Measurements from ENCODE around the gene PUS10. TPM values are rescaled to one million over a fixed set of nuclear protein-coding genes. Genes with fewer than 3 reads are reported as not detected.

PUS10 gene
- total and polyA plus RNA-seq, 2 of the 13 experiments (the other 11 are each of a cell fraction or from before 2014, with no cell fraction given), result 41.4 to 44.3 TPM

- TF ChIP-seq CENPBD1 (CRISPR knock-in tag; IDR thresholded peaks at IDR 0.05; ENCODE audit: borderline replicate concordance, low read depth) (no peak; the same call in 1 of the 2 replicates), CHD4 (IDR thresholded peaks at IDR 0.05; ENCODE audit: borderline replicate concordance, low read length) (no peak), ZNF142 (CRISPR knock-in tag; IDR thresholded peaks at IDR 0.05) (peak; percentile 99), WIZ (CRISPR knock-in tag; IDR thresholded peaks at IDR 0.05) (no peak), IKZF4 (CRISPR knock-in tag; IDR thresholded peaks at IDR 0.05; ENCODE audit: borderline replicate concordance, low read depth, not compliant biosample characterization) (peak; percentile 27), ETV5 (CRISPR knock-in tag; IDR thresholded peaks at IDR 0.05; ENCODE audit: borderline replicate concordance) (peak; percentile 50)
Observed at GRCh38 chr2:61065714-61066709, 48.0 kb upstream of the PUS10 start, which contains the start of gene SANBR (continued).

Data from HepG2 (cell line).